C4-2B (cell line): ENCODE data around the gene CD38.

ENCODE experiments used
- ZFX ChIP-seq: fragments of 450-650 bp; IDR thresholded peaks from 2 replicates; pipeline ENCODE4 v1.6.1; 2017
- TF ChIP-seq, protein P1 (sequence below): fragments of 450-650 bp; conservative IDR thresholded peaks from 2 replicates; pipeline ENCODE4 v1.5.1; 2017; ENCODE audit warnings: mild to moderate bottlenecking

DNA sequence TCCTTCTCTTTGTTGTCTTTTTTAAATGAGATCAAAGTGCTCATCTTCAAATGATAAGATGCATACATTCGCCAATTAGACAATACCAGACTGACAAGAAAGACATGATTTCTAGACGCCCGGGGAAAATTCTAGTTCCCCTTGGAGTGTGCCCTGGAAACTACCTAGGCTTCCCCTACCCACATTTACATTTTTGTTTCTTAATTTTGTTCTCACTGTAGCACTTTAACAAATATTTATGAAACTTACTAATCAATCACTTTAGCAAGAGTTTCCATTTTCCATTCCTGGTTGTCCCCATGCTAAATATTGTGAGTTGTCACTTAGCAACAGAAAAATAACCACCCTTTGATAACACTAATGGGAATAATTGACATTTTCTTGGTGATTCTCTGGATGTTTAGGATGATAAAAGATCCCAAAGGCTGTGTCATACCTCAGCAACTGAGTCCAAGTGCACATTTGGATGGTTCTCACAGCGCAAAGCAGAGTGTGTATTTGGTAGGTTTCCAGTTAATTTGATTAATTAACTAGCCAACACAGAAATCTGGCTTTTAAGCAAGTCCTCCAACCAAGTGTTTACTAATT lies 90.8 kb downstream of the CD38 start:
- TF ChIP-seq, protein P1, sequence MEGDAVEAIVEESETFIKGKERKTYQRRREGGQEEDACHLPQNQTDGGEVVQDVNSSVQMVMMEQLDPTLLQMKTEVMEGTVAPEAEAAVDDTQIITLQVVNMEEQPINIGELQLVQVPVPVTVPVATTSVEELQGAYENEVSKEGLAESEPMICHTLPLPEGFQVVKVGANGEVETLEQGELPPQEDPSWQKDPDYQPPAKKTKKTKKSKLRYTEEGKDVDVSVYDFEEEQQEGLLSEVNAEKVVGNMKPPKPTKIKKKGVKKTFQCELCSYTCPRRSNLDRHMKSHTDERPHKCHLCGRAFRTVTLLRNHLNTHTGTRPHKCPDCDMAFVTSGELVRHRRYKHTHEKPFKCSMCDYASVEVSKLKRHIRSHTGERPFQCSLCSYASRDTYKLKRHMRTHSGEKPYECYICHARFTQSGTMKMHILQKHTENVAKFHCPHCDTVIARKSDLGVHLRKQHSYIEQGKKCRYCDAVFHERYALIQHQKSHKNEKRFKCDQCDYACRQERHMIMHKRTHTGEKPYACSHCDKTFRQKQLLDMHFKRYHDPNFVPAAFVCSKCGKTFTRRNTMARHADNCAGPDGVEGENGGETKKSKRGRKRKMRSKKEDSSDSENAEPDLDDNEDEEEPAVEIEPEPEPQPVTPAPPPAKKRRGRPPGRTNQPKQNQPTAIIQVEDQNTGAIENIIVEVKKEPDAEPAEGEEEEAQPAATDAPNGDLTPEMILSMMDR = no peak
- TF ChIP-seq ZFX = no peak
